NK-92 treated with Interleukin-12 subunit alpha and Interleukin-12 subunit beta, amount 100 ng/mL, for 24 hours (cell line): ENCODE measurements around the gene CST9L.

Source experiments
- DNase-seq: peaks from one replicate; lab custom pipeline; 2025; lab: John Stamatoyannopoulos, UW

CST9L gene

GRCh38 chr20:23568320-23568970 is at the start of gene CST9L:
Gene CST9L (minus strand): TSS chr20:23568484. CDS start chr20:23568450, 34 bp downstream.
- no peak for DNase-seq

- DNase-seq, result no peak
Measured at GRCh38 chr20:23614163-23614562, 45.9 kb upstream of the CST9L start.

GRCh38 chr20:23613676-23614075 is 45.4 kb upstream of the CST9L start:
- DNase-seq, result no peak

GRCh38 chr20:23612396-23612795 is 44.1 kb upstream of the CST9L start:
- DNase-seq, result no peak

GRCh38 chr20:23609486-23610109 is 41.3 kb upstream of the CST9L start:
- DNase-seq, result no peak

- no peak for DNase-seq
Measured at GRCh38 chr20:23608251-23608846, 40.1 kb upstream of the CST9L start.

- DNase-seq, result no peak
Measured at GRCh38 chr20:23607497-23608245, 39.4 kb upstream of the CST9L start.

- peak; percentile 57 for DNase-seq
Measured at GRCh38 chr20:23606652-23607049, 38.4 kb upstream of the CST9L start.

- no peak for DNase-seq
Measured at GRCh38 chr20:23605867-23606651, 37.8 kb upstream of the CST9L start, which contains the start of gene CST9. Gene CST9 (minus strand): TSS chr20:23605917. CDS start chr20:23605864, 53 bp downstream.

GRCh38 chr20:23604306-23604705 is 36.0 kb upstream of the CST9L start:
- no peak for DNase-seq

GRCh38 chr20:23603321-23603720 is 35.0 kb upstream of the CST9L start:
- no peak for DNase-seq

GRCh38 chr20:23602699-23603098 is 34.4 kb upstream of the CST9L start:
- DNase-seq, result no peak

- no peak for DNase-seq
Measured at GRCh38 chr20:23602241-23602640, 34.0 kb upstream of the CST9L start.

- DNase-seq, result no peak
Measured at GRCh38 chr20:23601715-23602114, 33.4 kb upstream of the CST9L start.

GRCh38 chr20:23598481-23598880 is 30.2 kb upstream of the CST9L start:
- DNase-seq, result no peak

GRCh38 chr20:23596579-23597250 is 28.4 kb upstream of the CST9L start:
- no peak for DNase-seq

- DNase-seq, result no peak
Measured at GRCh38 chr20:23595941-23596340, 27.7 kb upstream of the CST9L start.

- no peak for DNase-seq
Measured at GRCh38 chr20:23588434-23589403, 20.4 kb upstream of the CST9L start.

GRCh38 chr20:23587631-23588030 is 19.3 kb upstream of the CST9L start:
- no peak for DNase-seq
